Lower leg skin (tissue), 3 donors: ENCODE results near the gene TMC3.

Experiments used
- POLR2A ChIP-seq, 2 donors: fragments of 450-650 bp; IDR thresholded peaks; one replicate each; pipeline ENCODE4 v1.6.1; 2016 to 2017; ENCODE audit warnings: antibody characterized with exemption in 2 of 2, mild to moderate bottlenecking in 1 of 2, moderate library complexity in 1 of 2
- TF ChIP-seq, protein P1 (sequence below), 3 donors: fragments of 450-650 bp; IDR thresholded peaks; one replicate each; pipeline ENCODE4 v1.5.1; 2016; ENCODE audit warnings: antibody characterized with exemption in 3 of 3, mild to moderate bottlenecking in 3 of 3, moderate library complexity in 2 of 3

DNA sequence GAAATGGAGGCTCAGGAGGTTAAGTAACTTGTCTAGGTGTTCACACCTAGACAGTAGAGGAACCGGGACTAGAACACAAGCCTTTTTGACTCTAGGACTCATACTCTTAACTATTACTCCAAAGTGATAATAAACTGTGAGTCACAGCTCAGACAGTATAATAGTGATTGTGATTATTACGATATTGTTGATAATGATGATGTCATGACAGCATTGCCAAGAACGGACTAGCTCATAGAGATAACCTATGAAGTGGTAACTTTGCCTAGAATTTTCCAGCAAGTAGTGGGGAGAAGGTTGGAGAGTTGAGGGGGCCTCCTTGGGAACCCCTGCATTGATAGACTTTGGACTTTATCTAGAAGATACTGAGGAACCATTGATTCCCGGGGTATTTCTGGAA lies 84.1 kb downstream of the TMC3 start:
- TF ChIP-seq, protein P1, sequence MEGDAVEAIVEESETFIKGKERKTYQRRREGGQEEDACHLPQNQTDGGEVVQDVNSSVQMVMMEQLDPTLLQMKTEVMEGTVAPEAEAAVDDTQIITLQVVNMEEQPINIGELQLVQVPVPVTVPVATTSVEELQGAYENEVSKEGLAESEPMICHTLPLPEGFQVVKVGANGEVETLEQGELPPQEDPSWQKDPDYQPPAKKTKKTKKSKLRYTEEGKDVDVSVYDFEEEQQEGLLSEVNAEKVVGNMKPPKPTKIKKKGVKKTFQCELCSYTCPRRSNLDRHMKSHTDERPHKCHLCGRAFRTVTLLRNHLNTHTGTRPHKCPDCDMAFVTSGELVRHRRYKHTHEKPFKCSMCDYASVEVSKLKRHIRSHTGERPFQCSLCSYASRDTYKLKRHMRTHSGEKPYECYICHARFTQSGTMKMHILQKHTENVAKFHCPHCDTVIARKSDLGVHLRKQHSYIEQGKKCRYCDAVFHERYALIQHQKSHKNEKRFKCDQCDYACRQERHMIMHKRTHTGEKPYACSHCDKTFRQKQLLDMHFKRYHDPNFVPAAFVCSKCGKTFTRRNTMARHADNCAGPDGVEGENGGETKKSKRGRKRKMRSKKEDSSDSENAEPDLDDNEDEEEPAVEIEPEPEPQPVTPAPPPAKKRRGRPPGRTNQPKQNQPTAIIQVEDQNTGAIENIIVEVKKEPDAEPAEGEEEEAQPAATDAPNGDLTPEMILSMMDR (IDR thresholded peaks at IDR 0.05), result no peak
- no peak for TF ChIP-seq POLR2A (IDR thresholded peaks at IDR 0.05)
